ENCODE measurements around the gene NOP56.

GRCh38 chr20:2658414-2659354 lies 6.3 kb downstream of the NOP56 start:
- no peak for TF ChIP-seq CTCF (IDR thresholded peaks at IDR 0.05)
- TF ChIP-seq POLR2A (IDR thresholded peaks at IDR 0.05) = no peak

Data from right lobe of liver (tissue), 4 donors.